Measurements from ENCODE around the gene ALDH3B1.

- no peak for TF ChIP-seq CTCF (conservative IDR thresholded peaks at IDR 0.05; ENCODE audit: low read length)
- TF ChIP-seq EZH2phosphoT487 (IDR thresholded peaks at IDR 0.05; ENCODE audit: borderline replicate concordance) = no peak
Measured at GRCh38 chr11:68032003-68032402, 21.9 kb downstream of the ALDH3B1 start.
